GM23338 (cell line): Measurements from ENCODE around the gene ZDHHC4. TPM values are rescaled to one million over a fixed set of nuclear protein-coding genes. Genes with fewer than 3 reads are reported as not detected.

ENCODE experiments used
- ATAC-seq: fragments of 200-7000 bp; cut with Tn5 transposase; 3 replicates; pipeline ENCODE4 v1.9.1; 2020
- DNase-seq: peaks from one replicate; pipeline ENCODE4 v3.0.0-alpha.2; 2015; ENCODE audit warnings: low spot score
- H2AFZ ChIP-seq: fragments of 200-600 bp; sonication (generic); 2 replicates; pipeline ENCODE4 v1.8.0; 2016; ENCODE audit warnings: antibody characterized with exemption, mild to moderate bottlenecking, moderate library complexity
- H3F3A ChIP-seq: fragments of 200-600 bp; sonication (generic); replicated peaks from 2 replicates; pipeline ENCODE4 v1.8.0; 2017; ENCODE audit warnings: antibody characterized with exemption, mixed run types, low read depth
- H3K27ac ChIP-seq: fragments of 200-600 bp; sonication (generic); 2 replicates; pipeline ENCODE4 v1.6.1; 2016; ENCODE audit warnings: low read depth
- H3K27me3 ChIP-seq: fragments of 200-600 bp; sonication (generic); 2 replicates; pipeline ENCODE4 v1.8.0; 2016; ENCODE audit warnings: mild to moderate bottlenecking, mixed run types, moderate library complexity; ENCODE audit not compliant: insufficient read depth
- H3K36me3 ChIP-seq: fragments of 200-600 bp; sonication (generic); 2 replicates; pipeline ENCODE4 v1.8.0; 2016; ENCODE audit warnings: mild to moderate bottlenecking; ENCODE audit not compliant: insufficient read depth
- H3K4me1 ChIP-seq: fragments of 200-600 bp; sonication (generic); 2 replicates; pipeline ENCODE4 v1.8.0; 2016; ENCODE audit warnings: mild to moderate bottlenecking, moderate library complexity; ENCODE audit not compliant: insufficient read depth
- H3K4me2 ChIP-seq: fragments of 200-600 bp; sonication (generic); 2 replicates; pipeline ENCODE4 v1.7.1; 2017; ENCODE audit warnings: mixed run types
- H3K4me3 ChIP-seq: fragments of 200-600 bp; sonication (generic); 2 replicates; pipeline ENCODE4 v1.6.1; 2016; ENCODE audit warnings: mixed run types
- H3K79me2 ChIP-seq: fragments of 200-600 bp; sonication (generic); replicated peaks from 2 replicates; pipeline ENCODE4 v1.8.0; 2017; ENCODE audit warnings: mild to moderate bottlenecking; ENCODE audit not compliant: insufficient read depth
- H3K9me2 ChIP-seq: fragments of 200-600 bp; sonication (generic); 2 replicates; pipeline ENCODE4 v1.8.0; 2017; ENCODE audit not compliant: insufficient read depth
- H4K20me1 ChIP-seq: fragments of 200-600 bp; sonication (generic); replicated peaks from 2 replicates; pipeline ENCODE4 v1.8.0; 2017; ENCODE audit warnings: mild to moderate bottlenecking; ENCODE audit not compliant: insufficient read depth
- H3K27ac Mint-ChIP-seq: 2 replicates; pipeline ENCODE4 v1.8.0; 2020; ENCODE audit warnings: inconsistent platforms, mild to moderate bottlenecking, moderate library complexity, mixed read lengths
- H3K27me3 Mint-ChIP-seq: 3 replicates; pipeline ENCODE4 v1.8.0; 2022; ENCODE audit warnings: low read depth, mild to moderate bottlenecking, moderate library complexity, mixed read lengths, inconsistent platforms; ENCODE audit not compliant: insufficient read depth, poor library complexity
- H3K36me3 Mint-ChIP-seq: 3 replicates; pipeline ENCODE4 v1.8.0; 2021; ENCODE audit warnings: low read depth, mild to moderate bottlenecking, inconsistent platforms, moderate library complexity, mixed read lengths
- H3K4me1 Mint-ChIP-seq: 3 replicates; pipeline ENCODE4 v1.8.0; 2020; ENCODE audit warnings: mild to moderate bottlenecking, inconsistent platforms, mixed read lengths
- H3K4me3 Mint-ChIP-seq: 3 replicates; pipeline ENCODE4 v1.8.0; 2021; ENCODE audit warnings: moderate library complexity, mild to moderate bottlenecking, inconsistent platforms, mixed read lengths
- H3K9me3 Mint-ChIP-seq: 3 replicates; pipeline ENCODE4 v1.8.0; 2020; ENCODE audit warnings: moderate library complexity, mild to moderate bottlenecking, inconsistent platforms, mixed read lengths
- CREB1 ChIP-seq: fragments of 250-450 bp; sonication (Bioruptor Pico); IDR thresholded peaks from 2 replicates; pipeline ENCODE4 v1.5.0; 2020; ENCODE audit warnings: low read depth, mild to moderate bottlenecking, moderate library complexity
- CTCF ChIP-seq, 2 experiments: fragments of 200-600 bp in 1 of 2; sonication (generic) in 1 of 2; conservative IDR thresholded peaks; 2 replicates each; pipeline versions ENCODE4 v1.5.1 to v1.6.1; 2016 to 2017; ENCODE audit warnings: antibody characterized with exemption in 2 of 2, low read depth in 2 of 2, mild to moderate bottlenecking in 2 of 2, moderate library complexity in 1 of 2
- EZH2 ChIP-seq: fragments of 200-600 bp; sonication (generic); IDR thresholded peaks from one replicate; pipeline ENCODE4 v1.8.0; 2017; ENCODE audit warnings: antibody characterized with exemption, mild to moderate bottlenecking, low read depth; ENCODE audit not compliant: unreplicated experiment
- EZH2phosphoT487 ChIP-seq: fragments of 200-600 bp; sonication (generic); IDR thresholded peaks from one replicate; pipeline ENCODE4 v1.8.1; 2018; ENCODE audit warnings: antibody characterized with exemption; ENCODE audit not compliant: unreplicated experiment
- JUNB ChIP-seq: IDR thresholded peaks from one replicate; pipeline ENCODE4 v1.6.1; 2016; ENCODE audit warnings: antibody characterized with exemption; ENCODE audit not compliant: unreplicated experiment
- NANOG ChIP-seq: IDR thresholded peaks from 2 replicates; pipeline ENCODE4 v1.6.1; 2016; ENCODE audit warnings: antibody characterized with exemption, borderline replicate concordance
- POLR2AphosphoS5 ChIP-seq: IDR thresholded peaks from 2 replicates; pipeline ENCODE4 v1.6.1; 2016; ENCODE audit warnings: antibody characterized with exemption, low read depth
- STAT1 ChIP-seq: IDR thresholded peaks from one replicate; pipeline ENCODE4 v1.6.1; 2016; ENCODE audit warnings: antibody characterized with exemption; ENCODE audit not compliant: unreplicated experiment
- ZNF114 ChIP-seq: fragments of 250-450 bp; sonication (Bioruptor Pico); IDR thresholded peaks from 2 replicates; pipeline ENCODE4 v1.5.0; 2020; ENCODE audit warnings: mild to moderate bottlenecking, moderate library complexity
- ZNF331 ChIP-seq: fragments of 250-450 bp; sonication (Bioruptor Pico); IDR thresholded peaks from 2 replicates; pipeline ENCODE4 v1.5.0; 2020; ENCODE audit warnings: low read depth, mild to moderate bottlenecking, moderate library complexity
- polyA plus RNA-seq: library from polyadenylated mRNA; unstranded; fragments of >200 nt; fragmentation: Nextera tagmentation; extraction: Ambion mirVana; gene quantifications from 2 replicates; pipeline ENCODE4 v1.2.1, GENCODE V29; 2016
- total RNA-seq: library from RNA; depleted of rRNA; stranded (reverse); fragments of >200 nt; shearing (Covaris generic); gene quantifications from 2 replicates; pipeline ENCODE4 v1.2.3, GENCODE V29; 2014
- TF ChIP-seq, protein P1 (sequence below): IDR thresholded peaks from one replicate; pipeline ENCODE4 v1.6.1; 2018; ENCODE audit warnings: antibody characterized with exemption; ENCODE audit not compliant: unreplicated experiment
- TF ChIP-seq, protein P2 (sequence below): fragments of 250-450 bp; sonication (Bioruptor Pico); IDR thresholded peaks from 2 replicates; pipeline ENCODE4 v1.5.0; 2020; ENCODE audit warnings: mild to moderate bottlenecking, moderate library complexity
- TF ChIP-seq, protein P3 (sequence below): IDR thresholded peaks from 2 replicates; pipeline ENCODE4 v1.6.1; 2016; ENCODE audit warnings: antibody characterized with exemption

The ZDHHC4 gene
- total and polyA plus RNA-seq, 2 experiments from 2014 or later, result 31.2 to 58.9 TPM

GRCh38 chr7:6542368-6542767, 34.9 kb upstream of the ZDHHC4 start:
- H3K27ac Mint-ChIP-seq, result no peak overlapping the region

More at GRCh38 chr7:6542368-6542767, 34.9 kb upstream of the ZDHHC4 start:
- DNase-seq (no peak), ATAC-seq (no peak)
- Histone ChIP-seq H3K4me2 (no peak overlapping the region), H3K79me2 (no peaks in the 10 kb centered on the region), H3K36me3 (no peaks in the 10 kb centered on the region), H3K27me3 (no peaks in the 10 kb centered on the region), H2AFZ (no peak overlapping the region), H4K20me1 (no peaks in the 10 kb centered on the region), H3K27ac (no peak overlapping the region), H3F3A (no peaks in the 10 kb centered on the region), H3K9me2 (no peaks in the 10 kb centered on the region), H3K4me3 (no peak overlapping the region), H3K4me1 (no peaks in the 10 kb centered on the region)
- Mint-ChIP-seq H3K4me3 (no peak overlapping the region), H3K27me3 (peaks cover 15% of the 10 kb centered on the region), H3K9me3 (no peaks in the 10 kb centered on the region; the same call in 2 of the 3 replicates), H3K36me3 (no peaks in the 10 kb centered on the region), H3K4me1 (no peaks in the 10 kb centered on the region; the same call in 2 of the 3 replicates)
- TF ChIP-seq CREB1 (CRISPR knock-in tag) (no peak), JUNB (no peak), ZNF331 (CRISPR knock-in tag) (no peak), CTCF (conservative IDR thresholded peaks at IDR 0.05; ENCODE audit: low read depth in 2 of 2) (no peak), ZNF114 (CRISPR knock-in tag) (no peak), EZH2 (no peak), EZH2phosphoT487 (no peak), STAT1 (no peak), NANOG (no peak), POLR2AphosphoS5 (no peak)
- TF ChIP-seq, protein P1, sequence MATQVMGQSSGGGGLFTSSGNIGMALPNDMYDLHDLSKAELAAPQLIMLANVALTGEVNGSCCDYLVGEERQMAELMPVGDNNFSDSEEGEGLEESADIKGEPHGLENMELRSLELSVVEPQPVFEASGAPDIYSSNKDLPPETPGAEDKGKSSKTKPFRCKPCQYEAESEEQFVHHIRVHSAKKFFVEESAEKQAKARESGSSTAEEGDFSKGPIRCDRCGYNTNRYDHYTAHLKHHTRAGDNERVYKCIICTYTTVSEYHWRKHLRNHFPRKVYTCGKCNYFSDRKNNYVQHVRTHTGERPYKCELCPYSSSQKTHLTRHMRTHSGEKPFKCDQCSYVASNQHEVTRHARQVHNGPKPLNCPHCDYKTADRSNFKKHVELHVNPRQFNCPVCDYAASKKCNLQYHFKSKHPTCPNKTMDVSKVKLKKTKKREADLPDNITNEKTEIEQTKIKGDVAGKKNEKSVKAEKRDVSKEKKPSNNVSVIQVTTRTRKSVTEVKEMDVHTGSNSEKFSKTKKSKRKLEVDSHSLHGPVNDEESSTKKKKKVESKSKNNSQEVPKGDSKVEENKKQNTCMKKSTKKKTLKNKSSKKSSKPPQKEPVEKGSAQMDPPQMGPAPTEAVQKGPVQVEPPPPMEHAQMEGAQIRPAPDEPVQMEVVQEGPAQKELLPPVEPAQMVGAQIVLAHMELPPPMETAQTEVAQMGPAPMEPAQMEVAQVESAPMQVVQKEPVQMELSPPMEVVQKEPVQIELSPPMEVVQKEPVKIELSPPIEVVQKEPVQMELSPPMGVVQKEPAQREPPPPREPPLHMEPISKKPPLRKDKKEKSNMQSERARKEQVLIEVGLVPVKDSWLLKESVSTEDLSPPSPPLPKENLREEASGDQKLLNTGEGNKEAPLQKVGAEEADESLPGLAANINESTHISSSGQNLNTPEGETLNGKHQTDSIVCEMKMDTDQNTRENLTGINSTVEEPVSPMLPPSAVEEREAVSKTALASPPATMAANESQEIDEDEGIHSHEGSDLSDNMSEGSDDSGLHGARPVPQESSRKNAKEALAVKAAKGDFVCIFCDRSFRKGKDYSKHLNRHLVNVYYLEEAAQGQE, result no peak
- TF ChIP-seq, protein P2, sequence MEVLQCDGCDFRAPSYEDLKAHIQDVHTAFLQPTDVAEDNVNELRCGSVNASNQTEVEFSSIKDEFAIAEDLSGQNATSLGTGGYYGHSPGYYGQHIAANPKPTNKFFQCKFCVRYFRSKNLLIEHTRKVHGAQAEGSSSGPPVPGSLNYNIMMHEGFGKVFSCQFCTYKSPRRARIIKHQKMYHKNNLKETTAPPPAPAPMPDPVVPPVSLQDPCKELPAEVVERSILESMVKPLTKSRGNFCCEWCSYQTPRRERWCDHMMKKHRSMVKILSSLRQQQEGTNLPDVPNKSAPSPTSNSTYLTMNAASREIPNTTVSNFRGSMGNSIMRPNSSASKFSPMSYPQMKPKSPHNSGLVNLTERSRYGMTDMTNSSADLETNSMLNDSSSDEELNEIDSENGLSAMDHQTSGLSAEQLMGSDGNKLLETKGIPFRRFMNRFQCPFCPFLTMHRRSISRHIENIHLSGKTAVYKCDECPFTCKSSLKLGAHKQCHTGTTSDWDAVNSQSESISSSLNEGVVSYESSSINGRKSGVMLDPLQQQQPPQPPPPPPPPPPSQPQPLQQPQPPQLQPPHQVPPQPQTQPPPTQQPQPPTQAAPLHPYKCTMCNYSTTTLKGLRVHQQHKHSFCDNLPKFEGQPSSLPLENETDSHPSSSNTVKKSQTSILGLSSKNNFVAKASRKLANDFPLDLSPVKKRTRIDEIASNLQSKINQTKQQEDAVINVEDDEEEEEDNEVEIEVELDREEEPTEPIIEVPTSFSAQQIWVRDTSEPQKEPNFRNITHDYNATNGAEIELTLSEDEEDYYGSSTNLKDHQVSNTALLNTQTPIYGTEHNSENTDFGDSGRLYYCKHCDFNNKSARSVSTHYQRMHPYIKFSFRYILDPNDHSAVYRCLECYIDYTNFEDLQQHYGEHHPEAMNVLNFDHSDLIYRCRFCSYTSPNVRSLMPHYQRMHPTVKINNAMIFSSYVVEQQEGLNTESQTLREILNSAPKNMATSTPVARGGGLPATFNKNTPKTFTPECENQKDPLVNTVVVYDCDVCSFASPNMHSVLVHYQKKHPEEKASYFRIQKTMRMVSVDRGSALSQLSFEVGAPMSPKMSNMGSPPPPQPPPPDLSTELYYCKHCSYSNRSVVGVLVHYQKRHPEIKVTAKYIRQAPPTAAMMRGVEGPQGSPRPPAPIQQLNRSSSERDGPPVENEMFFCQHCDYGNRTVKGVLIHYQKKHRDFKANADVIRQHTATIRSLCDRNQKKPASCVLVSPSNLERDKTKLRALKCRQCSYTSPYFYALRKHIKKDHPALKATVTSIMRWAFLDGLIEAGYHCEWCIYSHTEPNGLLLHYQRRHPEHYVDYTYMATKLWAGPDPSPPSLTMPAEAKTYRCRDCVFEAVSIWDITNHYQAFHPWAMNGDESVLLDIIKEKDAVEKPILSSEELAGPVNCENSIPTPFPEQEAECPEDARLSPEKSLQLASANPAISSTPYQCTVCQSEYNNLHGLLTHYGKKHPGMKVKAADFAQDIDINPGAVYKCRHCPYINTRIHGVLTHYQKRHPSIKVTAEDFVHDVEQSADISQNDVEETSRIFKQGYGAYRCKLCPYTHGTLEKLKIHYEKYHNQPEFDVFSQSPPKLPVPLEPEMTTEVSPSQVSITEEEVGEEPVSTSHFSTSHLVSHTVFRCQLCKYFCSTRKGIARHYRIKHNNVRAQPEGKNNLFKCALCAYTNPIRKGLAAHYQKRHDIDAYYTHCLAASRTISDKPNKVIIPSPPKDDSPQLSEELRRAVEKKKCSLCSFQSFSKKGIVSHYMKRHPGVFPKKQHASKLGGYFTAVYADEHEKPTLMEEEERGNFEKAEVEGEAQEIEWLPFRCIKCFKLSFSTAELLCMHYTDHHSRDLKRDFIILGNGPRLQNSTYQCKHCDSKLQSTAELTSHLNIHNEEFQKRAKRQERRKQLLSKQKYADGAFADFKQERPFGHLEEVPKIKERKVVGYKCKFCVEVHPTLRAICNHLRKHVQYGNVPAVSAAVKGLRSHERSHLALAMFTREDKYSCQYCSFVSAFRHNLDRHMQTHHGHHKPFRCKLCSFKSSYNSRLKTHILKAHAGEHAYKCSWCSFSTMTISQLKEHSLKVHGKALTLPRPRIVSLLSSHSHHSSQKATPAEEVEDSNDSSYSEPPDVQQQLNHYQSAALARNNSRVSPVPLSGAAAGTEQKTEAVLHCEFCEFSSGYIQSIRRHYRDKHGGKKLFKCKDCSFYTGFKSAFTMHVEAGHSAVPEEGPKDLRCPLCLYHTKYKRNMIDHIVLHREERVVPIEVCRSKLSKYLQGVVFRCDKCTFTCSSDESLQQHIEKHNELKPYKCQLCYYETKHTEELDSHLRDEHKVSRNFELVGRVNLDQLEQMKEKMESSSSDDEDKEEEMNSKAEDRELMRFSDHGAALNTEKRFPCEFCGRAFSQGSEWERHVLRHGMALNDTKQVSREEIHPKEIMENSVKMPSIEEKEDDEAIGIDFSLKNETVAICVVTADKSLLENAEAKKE (CRISPR knock-in tag), result no peak
- TF ChIP-seq, protein P3, sequence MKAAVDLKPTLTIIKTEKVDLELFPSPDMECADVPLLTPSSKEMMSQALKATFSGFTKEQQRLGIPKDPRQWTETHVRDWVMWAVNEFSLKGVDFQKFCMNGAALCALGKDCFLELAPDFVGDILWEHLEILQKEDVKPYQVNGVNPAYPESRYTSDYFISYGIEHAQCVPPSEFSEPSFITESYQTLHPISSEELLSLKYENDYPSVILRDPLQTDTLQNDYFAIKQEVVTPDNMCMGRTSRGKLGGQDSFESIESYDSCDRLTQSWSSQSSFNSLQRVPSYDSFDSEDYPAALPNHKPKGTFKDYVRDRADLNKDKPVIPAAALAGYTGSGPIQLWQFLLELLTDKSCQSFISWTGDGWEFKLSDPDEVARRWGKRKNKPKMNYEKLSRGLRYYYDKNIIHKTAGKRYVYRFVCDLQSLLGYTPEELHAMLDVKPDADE, result no peak
